ENCODE measurements around the gene CMSS1. TPM values are rescaled to one million over a fixed set of nuclear protein-coding genes. Genes with fewer than 3 reads are reported as not detected.

CMSS1 gene
- total RNA-seq, 1 experiment from 2014 or later, result 64.1 TPM

- POLR2A ChIA-PET, result no interaction called here
- Histone ChIP-seq H3K4me2 (ENCODE audit: low read length) (no peak overlapping the region), H3K4me3 (replicated peaks in 1 of 2; ENCODE audit: low read depth in 1 of 2, low read length in 2 of 2) (no peak overlapping the region), H3K4me1 (ENCODE audit: control insufficient read depth in 1 of 2, insufficient read depth in 2 of 2, low read length in 2 of 2) (peaks cover 0 to 13% of the 10 kb centered on the region in 2 experiments; a peak in 2 of 4 replicates), H2AFZ (ENCODE audit: low read depth, low read length, poor library complexity, severe bottlenecking) (no peak overlapping the region), H3K9me3 (ENCODE audit: control insufficient read depth in 1 of 2, insufficient read depth in 1 of 2, low read depth in 1 of 2, low read length in 2 of 2) (no peaks in the 10 kb centered on the region), H3K36me3 (ENCODE audit: control insufficient read depth in 1 of 2, insufficient read depth in 2 of 2, low read length in 2 of 2) (no peaks in the 10 kb centered on the region), H3K27ac (ENCODE audit: low read depth, low read length) (no peak overlapping the region), H3K79me2 (ENCODE audit: insufficient read depth, low read length) (peaks cover 12% of the 10 kb centered on the region; the same call in 1 of the 2 replicates), H3K9me2 (ENCODE audit: insufficient read depth) (no peaks in the 10 kb centered on the region), H4K20me1 (ENCODE audit: insufficient read depth) (no peaks in the 10 kb centered on the region), H3K9ac (ENCODE audit: low read length) (no peak overlapping the region), H3K27me3 (ENCODE audit: insufficient read depth, low read length) (no peaks in the 10 kb centered on the region)
- no peak for ATAC-seq
- DNase-seq (ENCODE audit: low read depth, low spot score), result no peak
- BruUV-seq (replicated peaks), result no TSS peak
- intact Hi-C loops (cut with micrococcal nuclease), result no loop called here
- CTCF ChIA-PET, result no interaction called here
- RAD21 ChIA-PET (ENCODE audit: low non-redundant PET in 1 of 2, low total read pairs in 2 of 2, uncharacterized antibody in 2 of 2, unreplicated experiment in 2 of 2), result no interaction called here
- TF ChIP-seq YY1 (IDR thresholded peaks at IDR 0.05; ENCODE audit: extremely low read depth, insufficient replicate concordance, low read depth, low read length) (no peak), SP1 (IDR thresholded peaks at IDR 0.05; ENCODE audit: low read depth) (no peak), EGR1 (IDR thresholded peaks at IDR 0.05; ENCODE audit: low read depth) (no peak), SIN3A (IDR thresholded peaks at IDR 0.05; ENCODE audit: low read depth) (no peak), CEBPB (IDR thresholded peaks at IDR 0.05; ENCODE audit: low read depth) (no peak), SRF (IDR thresholded peaks at IDR 0.05; ENCODE audit: low read depth) (no peak), ZNF274 (IDR thresholded peaks at IDR 0.05; ENCODE audit: low read depth, low read length) (no peak), TCF7L2 (IDR thresholded peaks at IDR 0.05; ENCODE audit: borderline replicate concordance, extremely low read depth, insufficient read depth, insufficient read length) (no peak), RAD21 (IDR thresholded peaks at IDR 0.05; ENCODE audit: low read depth) (no peak), ATF3 (IDR thresholded peaks at IDR 0.05) (no peak), POLR2A (IDR thresholded peaks at IDR 0.05; ENCODE audit: borderline replicate concordance, extremely low read depth, insufficient read depth, insufficient read length) (no peak), ELF1 (IDR thresholded peaks at IDR 0.05; ENCODE audit: borderline replicate concordance, low read depth) (no peak), ZFX (IDR thresholded peaks at IDR 0.05) (no peak), POLR2AphosphoS5 (IDR thresholded peaks at IDR 0.05; ENCODE audit: low read depth, low read length) (no peak), JUND (IDR thresholded peaks at IDR 0.05) (no peak), EZH2 (IDR thresholded peaks at IDR 0.05) (no peak), FOSL1 (IDR thresholded peaks at IDR 0.05; ENCODE audit: low read depth) (no peak)
- TF ChIP-seq, protein P1, sequence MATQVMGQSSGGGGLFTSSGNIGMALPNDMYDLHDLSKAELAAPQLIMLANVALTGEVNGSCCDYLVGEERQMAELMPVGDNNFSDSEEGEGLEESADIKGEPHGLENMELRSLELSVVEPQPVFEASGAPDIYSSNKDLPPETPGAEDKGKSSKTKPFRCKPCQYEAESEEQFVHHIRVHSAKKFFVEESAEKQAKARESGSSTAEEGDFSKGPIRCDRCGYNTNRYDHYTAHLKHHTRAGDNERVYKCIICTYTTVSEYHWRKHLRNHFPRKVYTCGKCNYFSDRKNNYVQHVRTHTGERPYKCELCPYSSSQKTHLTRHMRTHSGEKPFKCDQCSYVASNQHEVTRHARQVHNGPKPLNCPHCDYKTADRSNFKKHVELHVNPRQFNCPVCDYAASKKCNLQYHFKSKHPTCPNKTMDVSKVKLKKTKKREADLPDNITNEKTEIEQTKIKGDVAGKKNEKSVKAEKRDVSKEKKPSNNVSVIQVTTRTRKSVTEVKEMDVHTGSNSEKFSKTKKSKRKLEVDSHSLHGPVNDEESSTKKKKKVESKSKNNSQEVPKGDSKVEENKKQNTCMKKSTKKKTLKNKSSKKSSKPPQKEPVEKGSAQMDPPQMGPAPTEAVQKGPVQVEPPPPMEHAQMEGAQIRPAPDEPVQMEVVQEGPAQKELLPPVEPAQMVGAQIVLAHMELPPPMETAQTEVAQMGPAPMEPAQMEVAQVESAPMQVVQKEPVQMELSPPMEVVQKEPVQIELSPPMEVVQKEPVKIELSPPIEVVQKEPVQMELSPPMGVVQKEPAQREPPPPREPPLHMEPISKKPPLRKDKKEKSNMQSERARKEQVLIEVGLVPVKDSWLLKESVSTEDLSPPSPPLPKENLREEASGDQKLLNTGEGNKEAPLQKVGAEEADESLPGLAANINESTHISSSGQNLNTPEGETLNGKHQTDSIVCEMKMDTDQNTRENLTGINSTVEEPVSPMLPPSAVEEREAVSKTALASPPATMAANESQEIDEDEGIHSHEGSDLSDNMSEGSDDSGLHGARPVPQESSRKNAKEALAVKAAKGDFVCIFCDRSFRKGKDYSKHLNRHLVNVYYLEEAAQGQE (IDR thresholded peaks at IDR 0.05; ENCODE audit: low read depth), result no peak
- TF ChIP-seq, protein P2, sequence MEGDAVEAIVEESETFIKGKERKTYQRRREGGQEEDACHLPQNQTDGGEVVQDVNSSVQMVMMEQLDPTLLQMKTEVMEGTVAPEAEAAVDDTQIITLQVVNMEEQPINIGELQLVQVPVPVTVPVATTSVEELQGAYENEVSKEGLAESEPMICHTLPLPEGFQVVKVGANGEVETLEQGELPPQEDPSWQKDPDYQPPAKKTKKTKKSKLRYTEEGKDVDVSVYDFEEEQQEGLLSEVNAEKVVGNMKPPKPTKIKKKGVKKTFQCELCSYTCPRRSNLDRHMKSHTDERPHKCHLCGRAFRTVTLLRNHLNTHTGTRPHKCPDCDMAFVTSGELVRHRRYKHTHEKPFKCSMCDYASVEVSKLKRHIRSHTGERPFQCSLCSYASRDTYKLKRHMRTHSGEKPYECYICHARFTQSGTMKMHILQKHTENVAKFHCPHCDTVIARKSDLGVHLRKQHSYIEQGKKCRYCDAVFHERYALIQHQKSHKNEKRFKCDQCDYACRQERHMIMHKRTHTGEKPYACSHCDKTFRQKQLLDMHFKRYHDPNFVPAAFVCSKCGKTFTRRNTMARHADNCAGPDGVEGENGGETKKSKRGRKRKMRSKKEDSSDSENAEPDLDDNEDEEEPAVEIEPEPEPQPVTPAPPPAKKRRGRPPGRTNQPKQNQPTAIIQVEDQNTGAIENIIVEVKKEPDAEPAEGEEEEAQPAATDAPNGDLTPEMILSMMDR (IDR thresholded peaks at IDR 0.05 in 2 of 3, conservative IDR thresholded peaks at IDR 0.05 in 1 of 3; ENCODE audit: borderline replicate concordance in 1 of 3, insufficient read depth in 1 of 3, low read depth in 2 of 3, low read length in 2 of 3), result no peak
- TF ChIP-seq, protein P3, sequence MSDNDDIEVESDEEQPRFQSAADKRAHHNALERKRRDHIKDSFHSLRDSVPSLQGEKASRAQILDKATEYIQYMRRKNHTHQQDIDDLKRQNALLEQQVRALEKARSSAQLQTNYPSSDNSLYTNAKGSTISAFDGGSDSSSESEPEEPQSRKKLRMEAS (IDR thresholded peaks at IDR 0.05), result no peak
Measured at GRCh38 chr3:99874237-99875002, 56.8 kb downstream of the CMSS1 start.
